K562 (cell line): Measurements from ENCODE around the gene IFI27L1.

ENCODE experiments used
- EP300 ChIP-seq: IDR thresholded peaks from 2 replicates; pipeline ENCODE4 v1.6.1; 2012; ENCODE audit warnings: low read length, improper control_type of control experiment
- HMGN3 ChIP-seq: IDR thresholded peaks from 2 replicates; pipeline ENCODE4 v1.6.1; 2011; ENCODE audit warnings: borderline replicate concordance, low read depth, mild to moderate bottlenecking, mixed read lengths, low read length; ENCODE audit not compliant: insufficient read length; ENCODE audit errors: extremely low read depth
- MEF2D ChIP-seq: conservative IDR thresholded peaks from 2 replicates; pipeline ENCODE4 v1.6.1; 2016; ENCODE audit warnings: low read depth, missing genetic modification characterization, missing compliant biosample characterization
- NR2C1 ChIP-seq, 2 experiments: fragments of 450-650 bp; IDR thresholded peaks; 2 replicates each; pipeline ENCODE4 v1.6.1; 2017; ENCODE audit warnings: mild to moderate bottlenecking in 2 of 2, antibody characterized with exemption in 1 of 2, inconsistent platforms in 1 of 2, missing compliant biosample characterization in 1 of 2, missing genetic modification characterization in 1 of 2
- PHB2 ChIP-seq: fragments of 450-650 bp; IDR thresholded peaks from 2 replicates; pipeline ENCODE4 v1.6.1; 2017; ENCODE audit warnings: low read depth
- RFX5 ChIP-seq: IDR thresholded peaks from 2 replicates; pipeline ENCODE4 v1.6.1; 2011; ENCODE audit warnings: low read depth, mild to moderate bottlenecking, improper control_type of control experiment, low read length
- SP2 ChIP-seq: IDR thresholded peaks from 2 replicates; pipeline ENCODE4 v1.6.1; 2011; ENCODE audit warnings: mild to moderate bottlenecking, low read depth, low read length, moderate library complexity; ENCODE audit not compliant: poor library complexity, severe bottlenecking; ENCODE audit errors: extremely low read depth
- TAF9B ChIP-seq: fragments of 450-650 bp; IDR thresholded peaks from 2 replicates; pipeline ENCODE4 v1.6.1; 2018; ENCODE audit warnings: mild to moderate bottlenecking; ENCODE audit not compliant: partially characterized antibody
- ZNF324 ChIP-seq: fragments of 250-450 bp; sonication (Bioruptor Pico); IDR thresholded peaks from 2 replicates; pipeline ENCODE4 v1.4.0; 2020; ENCODE audit warnings: mild to moderate bottlenecking
- ZNF445 ChIP-seq: fragments of 250-450 bp; sonication (Bioruptor Pico); IDR thresholded peaks from 2 replicates; pipeline ENCODE4 v1.4.0; 2020; ENCODE audit warnings: low read depth, mild to moderate bottlenecking, moderate library complexity
- ZNF586 ChIP-seq: fragments of 450-650 bp; formaldehyde crosslinking; conservative IDR thresholded peaks from 2 replicates; pipeline ENCODE4 v1.4.0; 2020; ENCODE audit warnings: mild to moderate bottlenecking, moderate library complexity
- ZNF717 ChIP-seq: fragments of 250-450 bp; sonication (Bioruptor Pico); IDR thresholded peaks from 2 replicates; pipeline ENCODE4 v1.5.0; 2021
- TF ChIP-seq, protein P1 (sequence below), 3 experiments: IDR thresholded peaks in 2 of 3; conservative IDR thresholded peaks in 1 of 3; 2 replicates each; pipeline ENCODE4 v1.5.1; 2011 to 2012; ENCODE audit warnings: low read length in 3 of 3, mild to moderate bottlenecking in 3 of 3, control low read depth in 2 of 3, improper control_type of control experiment in 1 of 3, inconsistent platforms in 1 of 3, low read depth in 1 of 3, mixed read lengths in 1 of 3, moderate library complexity in 1 of 3; ENCODE audit not compliant: insufficient read depth in 2 of 3

DNA sequence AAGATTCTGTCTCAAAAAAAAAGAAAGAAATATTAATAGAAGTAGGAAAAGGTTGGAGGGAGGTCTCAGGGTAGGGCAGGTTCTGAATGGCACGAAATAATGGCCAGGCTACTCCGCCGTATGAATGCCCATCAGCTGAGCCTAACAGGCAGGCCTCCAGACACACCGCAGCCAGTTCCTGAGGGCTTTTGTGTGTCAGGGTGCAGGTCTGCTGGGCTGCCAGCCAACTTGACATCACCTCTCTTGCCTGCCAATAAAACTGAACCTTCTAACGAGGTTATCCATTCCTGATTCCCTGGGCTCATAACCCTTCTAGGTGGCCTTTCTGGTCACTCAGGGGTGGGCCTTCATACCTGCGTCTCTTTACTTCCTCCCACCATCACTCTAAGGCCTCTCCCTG is 32.4 kb downstream of the IFI27L1 start:
- TF ChIP-seq ZNF324 (CRISPR knock-in tag) (no peak), RFX5 (no peak), SP2 (no peak), ZNF586 (CRISPR knock-in tag) (no peak), EP300 (no peak), HMGN3 (no peak), ZNF445 (CRISPR knock-in tag) (no peak), TAF9B (no peak), PHB2 (no peak), MEF2D (tag) (no peak), ZNF717 (no peak), NR2C1 (IDR thresholded peaks at IDR 0.05) (no peak), NR2C1 (tag; IDR thresholded peaks at IDR 0.05) (no peak)
- TF ChIP-seq, protein P1, sequence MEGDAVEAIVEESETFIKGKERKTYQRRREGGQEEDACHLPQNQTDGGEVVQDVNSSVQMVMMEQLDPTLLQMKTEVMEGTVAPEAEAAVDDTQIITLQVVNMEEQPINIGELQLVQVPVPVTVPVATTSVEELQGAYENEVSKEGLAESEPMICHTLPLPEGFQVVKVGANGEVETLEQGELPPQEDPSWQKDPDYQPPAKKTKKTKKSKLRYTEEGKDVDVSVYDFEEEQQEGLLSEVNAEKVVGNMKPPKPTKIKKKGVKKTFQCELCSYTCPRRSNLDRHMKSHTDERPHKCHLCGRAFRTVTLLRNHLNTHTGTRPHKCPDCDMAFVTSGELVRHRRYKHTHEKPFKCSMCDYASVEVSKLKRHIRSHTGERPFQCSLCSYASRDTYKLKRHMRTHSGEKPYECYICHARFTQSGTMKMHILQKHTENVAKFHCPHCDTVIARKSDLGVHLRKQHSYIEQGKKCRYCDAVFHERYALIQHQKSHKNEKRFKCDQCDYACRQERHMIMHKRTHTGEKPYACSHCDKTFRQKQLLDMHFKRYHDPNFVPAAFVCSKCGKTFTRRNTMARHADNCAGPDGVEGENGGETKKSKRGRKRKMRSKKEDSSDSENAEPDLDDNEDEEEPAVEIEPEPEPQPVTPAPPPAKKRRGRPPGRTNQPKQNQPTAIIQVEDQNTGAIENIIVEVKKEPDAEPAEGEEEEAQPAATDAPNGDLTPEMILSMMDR (IDR thresholded peaks at IDR 0.05 in 2 of 3, conservative IDR thresholded peaks at IDR 0.05 in 1 of 3; ENCODE audit: insufficient read depth in 2 of 3, low read depth in 1 of 3, low read length in 3 of 3), result no peak
